H54 (cell line): ENCODE measurements around the gene ZDHHC3.
"Not testable (repeated sequence)": the region's sequence is repeated elsewhere in the genome, so short reads cannot be mapped to it uniquely, and the experiment has no call there.

ENCODE experiments used
- DNase-seq: peaks from one replicate; pipeline ENCODE4 v3.0.0; 2011; ENCODE audit warnings: low spot score, mixed read lengths; ENCODE audit not compliant: insufficient read length
- FAIRE-seq: peaks from 3 replicates; lab custom pipeline; 2011; peaks lifted over from hg19 to GRCh38; lab: Jason Lieb, UNC
- POLR2A ChIP-seq: IDR thresholded peaks from 2 replicates; pipeline ENCODE4 v1.6.1; 2011; ENCODE audit warnings: low read depth, mild to moderate bottlenecking, low read length

Gene ZDHHC3

DNA sequence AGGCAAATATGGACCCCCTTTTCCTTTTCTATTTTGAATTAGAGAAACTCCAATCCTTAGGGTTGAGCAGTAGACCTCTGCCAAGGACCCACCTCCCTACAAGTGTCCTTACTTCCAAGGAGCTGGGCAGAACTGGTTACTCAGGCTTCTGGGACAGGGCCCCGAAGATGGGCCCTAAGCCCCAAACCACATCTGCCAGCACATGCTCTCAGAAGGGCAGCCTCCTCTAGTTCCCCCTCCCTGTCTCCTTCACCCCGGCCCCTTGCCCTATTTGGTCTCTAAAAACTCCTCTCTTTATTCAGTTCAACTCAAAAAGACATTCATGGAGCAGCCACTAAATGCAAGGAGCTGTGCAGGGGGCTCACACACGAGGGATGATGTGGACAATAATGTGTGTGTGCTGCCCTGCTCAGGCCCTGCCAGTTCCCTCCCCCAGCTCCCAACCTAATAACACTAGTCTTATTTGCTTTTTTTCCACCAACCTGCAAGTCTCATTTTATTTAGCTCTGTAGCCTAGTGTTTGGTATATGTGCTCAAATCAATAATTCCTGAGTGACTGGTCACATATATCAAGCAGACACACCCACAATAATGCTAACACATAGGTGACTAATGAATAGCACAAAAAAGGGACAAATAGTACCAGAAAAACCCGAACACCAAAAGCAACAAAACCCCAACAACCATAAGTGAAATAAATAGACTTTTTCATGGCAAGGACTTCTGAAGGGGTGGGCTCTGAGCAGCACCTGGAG lies 12.2 kb downstream of the ZDHHC3 start:
- DNase-seq (no peak), FAIRE-seq (no peak)
- TF ChIP-seq POLR2A, result no peak

DNA sequence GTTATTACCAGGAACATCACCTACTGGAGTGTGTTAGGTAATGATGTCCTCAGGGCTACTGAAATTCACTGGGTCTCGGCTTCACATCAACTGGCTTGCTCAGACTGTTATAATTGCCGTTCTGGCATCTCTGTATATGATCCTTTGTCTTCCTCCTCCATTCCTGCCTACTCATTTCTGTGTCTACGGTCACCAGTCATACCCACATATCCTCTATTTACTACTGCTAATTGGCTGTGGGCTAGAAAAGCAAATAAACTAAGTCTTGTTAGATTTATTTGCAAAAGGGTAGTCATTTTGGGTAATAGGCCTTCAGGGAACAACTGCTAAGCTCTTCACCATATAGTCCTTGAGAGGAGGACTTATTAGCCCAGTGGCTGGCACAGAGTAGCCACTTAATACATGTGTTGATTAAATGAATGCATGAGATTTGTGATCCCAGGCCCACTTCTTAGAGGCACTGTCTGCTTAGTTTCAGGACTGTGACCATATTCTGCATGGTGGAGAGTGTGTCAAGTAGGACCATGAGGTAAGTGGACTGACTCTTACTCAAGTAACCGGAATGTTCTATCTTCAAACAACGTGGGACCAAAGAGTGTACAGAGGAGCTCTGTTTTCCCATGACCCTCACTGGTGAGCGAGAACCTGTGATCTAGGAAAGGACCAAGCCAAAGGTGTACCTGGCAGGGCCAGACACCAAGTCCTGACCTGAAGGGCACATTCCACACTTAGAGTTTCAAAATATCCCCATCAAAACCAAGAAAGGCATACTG lies 13.2 kb downstream of the ZDHHC3 start:
- no peak for FAIRE-seq
- no peak for TF ChIP-seq POLR2A
- DNase-seq, result no peak

DNA sequence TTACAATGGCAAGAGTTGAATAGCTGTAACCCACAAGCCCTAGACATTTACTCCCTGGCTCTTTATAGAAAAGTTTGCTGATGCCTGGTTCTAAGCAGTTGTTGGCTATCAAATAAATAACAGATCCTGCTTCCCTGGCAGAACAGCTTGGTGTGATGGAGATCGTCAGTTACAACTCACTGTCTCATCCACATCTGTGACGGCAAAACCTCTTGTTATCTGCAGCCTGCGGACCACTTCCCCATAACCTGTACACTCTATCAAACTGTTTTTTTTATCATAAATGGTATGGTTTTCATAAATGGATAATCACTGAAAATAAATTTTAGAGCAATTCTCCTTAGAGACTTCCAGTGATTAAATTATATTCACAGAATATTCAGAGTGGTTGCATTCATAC lies 14.1 kb downstream of the ZDHHC3 start:
- no peak for FAIRE-seq
- TF ChIP-seq POLR2A, result no peak
- DNase-seq, result no peak

DNA sequence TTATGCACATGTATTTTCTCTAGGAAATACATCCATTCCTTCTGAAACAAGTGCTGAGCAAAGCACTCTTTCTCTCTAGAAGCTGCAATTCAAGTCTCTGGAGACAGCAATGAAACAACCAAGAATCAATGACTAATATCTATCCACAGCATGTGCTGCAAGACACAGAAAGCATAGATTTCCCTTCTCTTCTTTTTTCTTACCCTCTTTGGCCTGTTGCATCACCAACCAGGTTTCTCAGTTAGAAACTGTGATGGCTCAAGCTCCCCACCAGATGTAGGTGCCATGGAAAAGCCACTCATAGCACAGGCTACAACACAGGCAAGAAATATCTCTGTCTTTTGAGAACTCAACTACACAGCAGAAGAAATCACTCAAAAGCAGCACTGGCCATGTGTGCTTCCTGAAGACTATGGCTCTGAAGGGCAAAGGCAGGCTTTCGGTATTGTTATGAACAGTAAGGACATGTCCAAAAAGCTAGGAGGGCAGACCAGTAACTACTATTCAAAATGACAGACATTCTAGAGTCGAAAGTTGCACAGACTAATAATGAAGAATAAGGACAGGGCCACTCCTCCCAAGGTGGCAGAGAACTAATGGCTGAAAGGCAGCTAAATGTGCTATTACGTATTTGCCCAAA lies 15.5 kb downstream of the ZDHHC3 start:
- no peak for TF ChIP-seq POLR2A
- no peak for FAIRE-seq
- no peak for DNase-seq

GRCh38 chr3:44958386-44958785 lies 17.6 kb downstream of the ZDHHC3 start:
- FAIRE-seq (no peak), DNase-seq (no peak)
- TF ChIP-seq POLR2A, result no peak

DNA sequence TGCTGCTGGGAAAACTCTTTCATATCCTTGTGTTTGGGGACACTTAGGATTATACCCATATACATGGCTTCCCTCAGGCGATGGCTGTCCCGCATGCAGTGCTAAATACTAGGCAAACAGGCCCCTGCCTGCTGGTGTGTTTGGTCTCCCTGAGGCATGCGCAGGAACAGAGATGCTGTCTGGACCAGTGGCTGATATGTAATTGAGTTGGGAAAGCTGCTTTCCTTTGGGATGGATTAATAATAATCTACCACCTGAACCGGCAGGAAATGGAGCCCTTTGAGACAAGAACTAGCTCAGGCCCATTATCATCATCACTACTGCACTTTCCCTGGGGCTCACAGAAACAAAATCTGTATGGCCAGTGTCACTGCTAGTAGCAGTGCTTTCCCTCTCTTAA lies 18.0 kb downstream of the ZDHHC3 start:
- DNase-seq (no peak), FAIRE-seq (no peak)
- no peak for TF ChIP-seq POLR2A

GRCh38 chr3:44955917-44956316 lies 20.1 kb downstream of the ZDHHC3 start:
- TF ChIP-seq POLR2A, result no peak
- FAIRE-seq, result no peak

GRCh38 chr3:44954962-44955361 lies 21.0 kb downstream of the ZDHHC3 start:
- TF ChIP-seq POLR2A, result no peak
- DNase-seq, result peak; percentile 46
- no peak for FAIRE-seq

More at GRCh38 chr3:44955917-44956316, 20.1 kb downstream of the ZDHHC3 start:
- no peak for DNase-seq

DNA sequence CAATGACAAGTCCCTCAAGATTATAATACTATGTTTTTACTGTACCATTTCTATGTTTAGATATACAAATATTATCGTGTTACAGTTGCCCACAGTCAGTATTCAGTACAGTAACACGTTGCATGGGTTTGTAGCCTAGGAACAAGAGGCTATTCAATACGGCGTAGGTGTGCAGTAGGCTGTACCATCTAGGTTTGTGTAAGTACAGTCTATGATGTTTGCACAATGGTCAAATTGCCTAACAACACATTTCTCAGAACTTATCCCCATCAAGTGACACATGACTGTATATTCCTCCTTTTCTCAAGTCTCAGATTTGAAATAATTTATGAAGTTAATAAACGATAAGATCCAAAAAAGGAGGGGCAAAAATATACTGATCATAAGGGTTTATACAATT lies 21.7 kb downstream of the ZDHHC3 start:
- TF ChIP-seq POLR2A, result no peak
- DNase-seq (no peak), FAIRE-seq (no peak)

DNA sequence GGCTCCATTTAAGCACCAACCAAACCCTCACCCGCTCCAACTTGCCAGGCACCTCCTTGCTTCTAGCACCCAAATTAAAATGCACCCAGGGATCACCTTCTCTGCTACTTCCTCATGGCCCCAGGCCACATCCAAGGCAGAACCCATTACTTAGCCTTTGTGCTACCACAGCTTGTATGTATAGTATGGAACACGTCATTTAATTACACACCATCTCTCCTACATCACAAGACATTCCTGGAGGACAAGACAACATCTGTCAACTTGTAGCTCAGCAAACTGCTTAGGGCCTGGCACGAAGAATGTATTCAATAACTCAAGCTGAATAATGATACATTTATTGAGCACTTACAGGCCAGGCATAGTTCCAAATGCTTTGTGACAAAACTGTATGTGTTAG lies 23.3 kb downstream of the ZDHHC3 start:
- no peak for TF ChIP-seq POLR2A
- no peak for DNase-seq
- no peak for FAIRE-seq

DNA sequence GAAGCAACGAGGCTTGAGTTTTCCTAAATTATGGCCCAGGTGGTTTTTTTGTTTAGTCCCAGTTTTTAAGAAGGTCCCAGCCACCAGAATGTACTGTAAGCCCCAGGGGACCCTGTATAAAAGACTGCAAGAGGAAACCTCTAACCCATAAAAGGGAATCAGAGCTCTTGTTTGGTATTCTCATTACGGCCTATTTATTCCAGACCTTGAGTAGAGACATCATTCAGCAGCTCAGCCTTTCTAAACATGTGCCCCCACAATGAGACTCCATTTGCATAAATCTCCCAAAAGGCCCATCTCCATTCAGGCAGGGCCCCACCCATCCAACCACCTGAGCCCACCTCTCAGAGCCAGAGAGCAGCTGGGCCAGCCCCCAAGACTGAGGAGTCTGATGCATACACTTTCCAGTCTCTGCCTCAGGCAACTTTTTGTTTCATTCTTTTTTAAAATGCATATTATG lies 25.7 kb downstream of the ZDHHC3 start:
- FAIRE-seq, result no peak
- TF ChIP-seq POLR2A, result no peak
- no peak for DNase-seq

DNA sequence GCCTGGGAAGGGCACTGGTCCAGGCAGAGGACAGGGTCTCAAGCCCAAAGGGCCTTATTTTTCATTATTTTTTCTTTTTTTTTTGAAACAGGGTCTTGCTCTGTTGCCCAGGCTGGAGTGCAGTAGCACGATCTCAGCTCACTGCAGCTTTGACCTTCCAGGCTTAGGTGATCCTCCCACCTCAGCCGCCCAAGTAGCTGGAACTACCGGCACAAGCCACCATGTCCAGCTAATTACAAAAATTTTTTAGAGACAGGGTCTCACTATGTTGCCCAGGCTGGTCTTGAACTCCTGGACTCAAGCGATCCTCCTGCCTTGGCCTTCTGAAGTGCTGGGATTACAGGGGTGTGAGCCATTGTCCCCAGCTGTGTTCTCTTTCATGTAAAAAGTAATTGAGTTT lies 26.2 kb downstream of the ZDHHC3 start:
- not testable (repeated sequence) for FAIRE-seq

GRCh38 chr3:44948239-44948638 lies 27.7 kb downstream of the ZDHHC3 start:
- DNase-seq (no peak), FAIRE-seq (no peak)
- TF ChIP-seq POLR2A, result no peak

More for the DNA sequence above, 26.2 kb downstream of the ZDHHC3 start:
- DNase-seq, result not testable (repeated sequence)

DNA sequence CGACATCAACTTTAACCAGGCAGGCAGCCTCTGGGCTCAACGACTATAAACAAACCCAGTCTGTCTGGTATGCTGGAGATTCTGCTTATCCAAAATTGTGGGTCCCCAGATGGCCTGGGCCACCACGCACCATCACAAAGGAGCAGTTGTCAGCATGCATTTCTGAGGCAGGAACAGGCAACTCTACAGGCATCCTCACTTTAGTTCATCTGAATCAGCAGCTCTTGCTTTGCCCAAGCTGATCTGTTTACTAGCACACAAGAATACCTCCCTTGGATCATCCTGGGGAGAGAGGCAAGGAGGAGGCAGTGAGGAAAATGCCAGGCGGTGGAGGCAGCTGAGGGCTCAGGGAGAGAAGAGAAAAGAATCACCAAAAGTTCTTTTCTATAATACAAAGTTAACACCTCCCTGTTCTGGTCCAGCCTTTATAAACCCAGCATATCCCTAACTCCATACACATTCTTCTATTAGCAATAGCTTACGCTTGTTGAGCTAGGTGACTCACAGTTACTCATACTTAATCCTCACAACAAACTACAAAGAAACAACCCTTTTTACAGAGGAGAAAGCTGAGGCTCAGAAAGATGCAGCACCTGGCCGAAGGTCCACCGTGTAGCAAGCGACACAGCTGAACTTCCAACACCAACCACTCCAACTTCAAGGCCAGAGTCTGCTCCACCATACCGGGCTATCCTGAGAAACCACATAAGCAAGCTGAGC lies 33.6 kb downstream of the ZDHHC3 start:
- DNase-seq (peak; percentile 70), FAIRE-seq (peak; percentile 15)
- no peak for TF ChIP-seq POLR2A
